Measurements from ENCODE around the gene HPS1. TPM values are rescaled to one million over a fixed set of nuclear protein-coding genes. Genes with fewer than 3 reads are reported as not detected.

The HPS1 gene
- total and polyA plus RNA-seq, 10 of the 15 experiments (the other 5 are each of a cell fraction or from before 2014, with no cell fraction given) = 27.1 to 138 (median 54.8) TPM

GRCh38 chr10:98483658-98484057 is 36.9 kb upstream of the HPS1 start (continued):
- TF ChIP-seq CEBPZ (IDR thresholded peaks at IDR 0.05; ENCODE audit: low read depth, low read length) = no peak
- no peak for TF ChIP-seq E2F4 (IDR thresholded peaks at IDR 0.05; ENCODE audit: low read depth, low read length)
- TF ChIP-seq DPF2 (IDR thresholded peaks at IDR 0.05) = no peak
- TF ChIP-seq RELA (IDR thresholded peaks at IDR 0.05; ENCODE audit: borderline replicate concordance, partially characterized antibody) = no peak
- TF ChIP-seq PAX8 (IDR thresholded peaks at IDR 0.05) = no peak
- no peak for TF ChIP-seq SUPT20H (IDR thresholded peaks at IDR 0.05; ENCODE audit: borderline replicate concordance, control insufficient read depth, low read depth, low read length)

- H3K27ac ChIP-seq (ENCODE audit: control insufficient read depth, insufficient read depth) = no peak overlapping the region
- SMC1A ChIA-PET (ENCODE audit: uncharacterized antibody, unreplicated experiment) = no interaction called here
- in situ Hi-C loops (cut with MboI) (no loop called here), intact Hi-C loops (cut with micrococcal nuclease; ENCODE audit: unreplicated experiment) (no loop called here)
- no peaks in the 10 kb centered on the region for H4K20me1 ChIP-seq (ENCODE audit: control insufficient read depth, insufficient read depth)
- H3K79me2 ChIP-seq (ENCODE audit: control insufficient read depth, insufficient read depth, low read length) = no peaks in the 10 kb centered on the region
- H3K4me3 ChIP-seq = no peak overlapping the region
- H3K36me3 ChIP-seq (ENCODE audit: control insufficient read depth in 2 of 2, insufficient read depth in 2 of 2, low read length in 1 of 2) = no peaks in the 10 kb centered on the region
- FAIRE-seq = no peak
- H3K9ac ChIP-seq (ENCODE audit: control insufficient read depth, insufficient read depth, low read length) = no peak overlapping the region
- H2AFZ ChIP-seq (ENCODE audit: control insufficient read depth, low read depth, low read length) = no peak overlapping the region
- H3K4me2 ChIP-seq (ENCODE audit: control insufficient read depth, insufficient read depth) = no peak overlapping the region
- BruUV-seq (replicated peaks) = no TSS peak
- no peaks in the 10 kb centered on the region; the same call in 2 of the 3 replicates for H3K9me3 ChIP-seq (replicated peaks; ENCODE audit: control insufficient read depth, insufficient read depth, low read length)
- no peaks in the 10 kb centered on the region; the same call in 1 of the 2 replicates for H3K4me1 ChIP-seq (ENCODE audit: control insufficient read depth, insufficient read depth, low read length)
- no peak for ATAC-seq
- CTCF ChIA-PET = interaction anchor here (1.2 kb wide), 1 partner anchor 15 kb away, joined by 3 read pairs; no protein-coding TSS in a partner anchor
- DNase-seq (ENCODE audit: low read depth, low spot score) = no peak
- RAD21 ChIA-PET (ENCODE audit: unreplicated experiment) = no interaction called here
- no peaks in the 10 kb centered on the region; a peak in 1 of 4 replicates for H3K27me3 ChIP-seq (replicated peaks in 1 of 2; ENCODE audit: control insufficient read depth in 2 of 2, insufficient read depth in 2 of 2, low read length in 1 of 2)
- WGBS (ENCODE audit: insufficient coverage, insufficient replicate concordance, low lambda C conversion rate, missing lambda C conversion rate) = 70% methylated on average over 2 of the region's 2 CpGs
- POLR2A ChIA-PET = no interaction called here
- TF ChIP-seq FOXM1 (IDR thresholded peaks at IDR 0.05; ENCODE audit: low read depth, low read length) (no peak), POLR2AphosphoS2 (IDR thresholded peaks at IDR 0.05; ENCODE audit: low read depth, low read length) (no peak), SRF (IDR thresholded peaks at IDR 0.05; ENCODE audit: low read depth in 2 of 2, low read length in 2 of 2) (no peak), FOXK2 (IDR thresholded peaks at IDR 0.05) (no peak), HDAC6 (IDR thresholded peaks at IDR 0.05; ENCODE audit: unreplicated experiment) (no peak), SREBF2 (IDR thresholded peaks at IDR 0.05; ENCODE audit: low read length) (no peak), SUZ12 (IDR thresholded peaks at IDR 0.05; ENCODE audit: unreplicated experiment) (no peak), YBX1 (IDR thresholded peaks at IDR 0.05) (no peak), RAD21 (IDR thresholded peaks at IDR 0.05; ENCODE audit: insufficient read depth, low read depth, low read length) (no peak), NFYB (IDR thresholded peaks at IDR 0.05; ENCODE audit: insufficient read depth, low read depth, low read length) (no peak), BRCA1 (IDR thresholded peaks at IDR 0.05; ENCODE audit: low read depth, low read length) (no peak), USF2 (IDR thresholded peaks at IDR 0.05; ENCODE audit: borderline replicate concordance, low read depth, low read length) (no peak), NFYA (IDR thresholded peaks at IDR 0.05; ENCODE audit: borderline replicate concordance, low read depth, low read length) (no peak), SMC3 (IDR thresholded peaks at IDR 0.05; ENCODE audit: borderline replicate concordance, low read length) (no peak)
These were observed 35.4 kb upstream of the HPS1 start for GRCh38 chr10:98482096-98482495.
